ENCODE data around the gene CDKN2D.

The CDKN2D gene

GRCh38 chr19:10560154-10560553 lies 8.6 kb downstream of the CDKN2D start:
- no peak for TF ChIP-seq CTCF (IDR thresholded peaks at IDR 0.05; ENCODE audit: low read depth, low read length, missing control alignments)
- H3K4me3 ChIP-seq (ENCODE audit: low read depth, low read length) = no peak overlapping the region
- in situ Hi-C loops (cut with HindIII; ENCODE audit: low sequenced_read_pairs) = no loop called here
- DNase-seq (ENCODE audit: low read depth) = no peak

GRCh38 chr19:10557603-10558197 lies 11.1 kb downstream of the CDKN2D start:
- in situ Hi-C loops (cut with HindIII; ENCODE audit: low sequenced_read_pairs) = no loop called here
- no peak overlapping the region for H3K4me3 ChIP-seq (ENCODE audit: low read depth, low read length)
- no peak for TF ChIP-seq CTCF (IDR thresholded peaks at IDR 0.05; ENCODE audit: low read depth, low read length, missing control alignments)
- no peak for DNase-seq (ENCODE audit: low read depth)

GRCh38 chr19:10555610-10555973 lies 13.2 kb downstream of the CDKN2D start:
- no peak overlapping the region for H3K4me3 ChIP-seq (ENCODE audit: low read depth, low read length)

GRCh38 chr19:10554760-10555609 lies 13.8 kb downstream of the CDKN2D start:
- DNase-seq (ENCODE audit: low read depth) = no peak
- H3K4me3 ChIP-seq (ENCODE audit: low read depth, low read length) = no peak overlapping the region
- TF ChIP-seq CTCF (IDR thresholded peaks at IDR 0.05; ENCODE audit: low read depth, low read length, missing control alignments) = no peak
- in situ Hi-C loops (cut with HindIII; ENCODE audit: low sequenced_read_pairs) = no loop called here

More at GRCh38 chr19:10555610-10555973, 13.2 kb downstream of the CDKN2D start:
- DNase-seq (ENCODE audit: low read depth) = no peak
- TF ChIP-seq CTCF (IDR thresholded peaks at IDR 0.05; ENCODE audit: low read depth, low read length, missing control alignments) = no peak
- in situ Hi-C loops (cut with HindIII; ENCODE audit: low sequenced_read_pairs) = no loop called here

GRCh38 chr19:10553943-10554381 lies 14.8 kb downstream of the CDKN2D start:
- in situ Hi-C loops (cut with HindIII; ENCODE audit: low sequenced_read_pairs) = no loop called here
- no peak for DNase-seq (ENCODE audit: low read depth)
- TF ChIP-seq CTCF (IDR thresholded peaks at IDR 0.05; ENCODE audit: low read depth, low read length, missing control alignments) = no peak
- H3K4me3 ChIP-seq (ENCODE audit: low read depth, low read length) = no peak overlapping the region

- no peak overlapping the region for H3K4me3 ChIP-seq (ENCODE audit: low read depth, low read length)
- no peak for TF ChIP-seq CTCF (IDR thresholded peaks at IDR 0.05; ENCODE audit: low read depth, low read length, missing control alignments)
- in situ Hi-C loops (cut with HindIII; ENCODE audit: low sequenced_read_pairs) = no loop called here
- DNase-seq (ENCODE audit: low read depth) = no peak
These were observed 15.6 kb downstream of the CDKN2D start for GRCh38 chr19:10553087-10553667.

Data from astrocyte of the cerebellum (primary cell).